KMS-11 (cell line): Measurements from ENCODE around the gene GPR68.
"Not testable (repeated sequence)": the region's sequence is repeated elsewhere in the genome, so short reads cannot be mapped to it uniquely, and the experiment has no call there.

ENCODE experiments used
- H2AFZ ChIP-seq: fragments of 200-600 bp; sonication (generic); 2 replicates; pipeline ENCODE4 v1.6.1; 2016; ENCODE audit warnings: antibody characterized with exemption, mixed run types, low read depth
- H3K27ac ChIP-seq: fragments of 200-600 bp; sonication (generic); 2 replicates; pipeline ENCODE4 v1.6.1; 2016; ENCODE audit warnings: mild to moderate bottlenecking, mixed run types
- H3K27me3 ChIP-seq: fragments of 200-600 bp; sonication (generic); 2 replicates; pipeline ENCODE4 v1.6.1; 2017; ENCODE audit warnings: mild to moderate bottlenecking, low read depth, mixed run types, moderate library complexity; ENCODE audit not compliant: insufficient read depth
- H3K36me3 ChIP-seq: fragments of 200-600 bp; sonication (generic); 2 replicates; pipeline ENCODE4 v1.6.1; 2017; ENCODE audit warnings: mild to moderate bottlenecking, mixed run types; ENCODE audit not compliant: insufficient read depth
- H3K4me1 ChIP-seq: fragments of 200-600 bp; sonication (generic); 2 replicates; pipeline ENCODE4 v1.6.1; 2016; ENCODE audit warnings: mild to moderate bottlenecking, low read depth, mixed run types; ENCODE audit not compliant: poor library complexity, severe bottlenecking
- H3K4me2 ChIP-seq: fragments of 200-600 bp; sonication (generic); 2 replicates; pipeline ENCODE4 v1.7.0; 2016; ENCODE audit warnings: mild to moderate bottlenecking, mixed run types
- H3K4me3 ChIP-seq: fragments of 200-600 bp; sonication (generic); IDR thresholded peaks from 2 replicates; pipeline ENCODE4 v1.6.1; 2017; ENCODE audit warnings: low read depth, low read length, mixed read lengths; ENCODE audit not compliant: insufficient read depth
- H3K79me2 ChIP-seq: fragments of 200-600 bp; sonication (generic); 2 replicates; pipeline ENCODE4 v1.6.1; 2016; ENCODE audit warnings: low read depth, mixed run types; ENCODE audit not compliant: insufficient read depth
- H3K9ac ChIP-seq: fragments of 200-600 bp; sonication (generic); 2 replicates; pipeline ENCODE4 v1.6.1; 2016; ENCODE audit warnings: mild to moderate bottlenecking, mixed run types
- H4K20me1 ChIP-seq: fragments of 200-600 bp; sonication (generic); 2 replicates; pipeline ENCODE4 v1.6.1; 2016; ENCODE audit warnings: mild to moderate bottlenecking, mixed run types; ENCODE audit not compliant: insufficient read depth
- TF ChIP-seq, protein P1 (sequence below): fragments of 200-600 bp; sonication (generic); conservative IDR thresholded peaks from 2 replicates; pipeline ENCODE4 v1.6.1; 2017; ENCODE audit warnings: low read depth, mild to moderate bottlenecking, antibody characterized with exemption, low read length, moderate library complexity, mixed read lengths

Gene GPR68

DNA sequence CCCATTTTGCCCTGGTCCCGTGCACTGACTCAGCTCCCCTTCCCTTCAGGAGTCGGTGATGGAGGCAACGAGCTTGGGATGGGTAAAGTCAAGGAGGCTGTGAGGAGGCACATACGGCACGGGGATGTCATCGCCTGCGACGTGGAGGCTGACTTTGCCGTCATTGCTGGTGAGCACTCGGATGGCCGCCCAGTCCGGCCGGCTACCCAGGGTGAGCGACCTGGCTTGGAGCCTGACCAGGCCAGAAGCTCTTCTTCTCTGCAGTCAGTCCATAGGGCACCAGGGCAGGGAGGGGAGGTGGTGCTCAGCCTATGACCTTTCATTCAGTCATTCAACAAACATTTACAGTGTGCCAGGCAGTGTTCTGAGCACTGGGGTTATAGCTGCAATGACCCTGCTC lies 39.8 kb downstream of the GPR68 start:
- H3K27ac ChIP-seq = no peak overlapping the region
- H3K4me3 ChIP-seq = no peak overlapping the region
- no peak overlapping the region for H3K4me2 ChIP-seq
- H3K9ac ChIP-seq = no peak overlapping the region
- no peaks in the 10 kb centered on the region for H3K4me1 ChIP-seq
- H3K27me3 ChIP-seq = no peaks in the 10 kb centered on the region
- no peaks in the 10 kb centered on the region for H3K36me3 ChIP-seq
- no peak overlapping the region for H2AFZ ChIP-seq
- TF ChIP-seq, protein P1, sequence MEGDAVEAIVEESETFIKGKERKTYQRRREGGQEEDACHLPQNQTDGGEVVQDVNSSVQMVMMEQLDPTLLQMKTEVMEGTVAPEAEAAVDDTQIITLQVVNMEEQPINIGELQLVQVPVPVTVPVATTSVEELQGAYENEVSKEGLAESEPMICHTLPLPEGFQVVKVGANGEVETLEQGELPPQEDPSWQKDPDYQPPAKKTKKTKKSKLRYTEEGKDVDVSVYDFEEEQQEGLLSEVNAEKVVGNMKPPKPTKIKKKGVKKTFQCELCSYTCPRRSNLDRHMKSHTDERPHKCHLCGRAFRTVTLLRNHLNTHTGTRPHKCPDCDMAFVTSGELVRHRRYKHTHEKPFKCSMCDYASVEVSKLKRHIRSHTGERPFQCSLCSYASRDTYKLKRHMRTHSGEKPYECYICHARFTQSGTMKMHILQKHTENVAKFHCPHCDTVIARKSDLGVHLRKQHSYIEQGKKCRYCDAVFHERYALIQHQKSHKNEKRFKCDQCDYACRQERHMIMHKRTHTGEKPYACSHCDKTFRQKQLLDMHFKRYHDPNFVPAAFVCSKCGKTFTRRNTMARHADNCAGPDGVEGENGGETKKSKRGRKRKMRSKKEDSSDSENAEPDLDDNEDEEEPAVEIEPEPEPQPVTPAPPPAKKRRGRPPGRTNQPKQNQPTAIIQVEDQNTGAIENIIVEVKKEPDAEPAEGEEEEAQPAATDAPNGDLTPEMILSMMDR = no peak
- no peaks in the 10 kb centered on the region for H3K79me2 ChIP-seq
- no peaks in the 10 kb centered on the region for H4K20me1 ChIP-seq

DNA sequence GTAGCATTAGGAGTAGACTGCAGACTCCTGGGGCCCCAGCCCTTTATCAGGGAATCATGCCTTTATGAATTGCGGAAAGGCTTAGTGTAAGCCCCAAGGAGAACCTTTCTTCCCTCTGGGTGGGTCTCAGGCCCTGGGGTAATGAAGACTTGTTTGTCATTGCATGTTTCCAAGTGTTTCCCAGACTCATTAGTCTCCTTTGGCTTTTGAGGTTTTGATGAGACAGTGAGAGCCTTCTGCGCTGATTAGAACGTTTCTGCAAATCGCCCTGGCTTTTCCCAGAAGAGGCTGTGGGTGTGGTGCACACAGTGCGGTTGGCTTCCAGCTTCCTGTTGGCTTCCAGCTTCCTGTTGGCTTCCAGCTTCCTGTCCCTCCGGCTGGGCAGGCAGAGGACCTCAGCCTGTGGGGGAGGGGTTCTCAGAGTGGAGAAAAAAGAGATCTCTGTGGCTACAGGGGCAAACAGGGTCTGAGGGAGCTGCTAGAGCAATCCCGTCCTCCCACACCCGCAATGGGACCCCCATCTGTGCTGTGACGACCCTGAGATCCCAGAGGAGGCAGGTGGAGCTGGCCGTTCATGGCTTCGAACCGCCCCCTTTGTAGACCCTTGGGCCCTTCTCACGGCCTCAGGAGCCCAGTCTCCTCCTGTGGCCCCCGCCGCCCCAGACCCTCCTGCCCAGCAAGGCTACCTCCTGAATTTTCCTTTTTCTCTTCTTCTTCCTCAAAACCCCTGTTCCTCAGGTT lies 42.1 kb downstream of the GPR68 start:
- Histone ChIP-seq H3K36me3 (no peaks in the 10 kb centered on the region), H3K27me3 (no peaks in the 10 kb centered on the region), H3K4me2 (no peak overlapping the region), H4K20me1 (no peaks in the 10 kb centered on the region), H3K27ac (no peak overlapping the region), H3K79me2 (no peaks in the 10 kb centered on the region), H3K4me1 (peaks cover 18% of the 10 kb centered on the region), H3K9ac (no peak overlapping the region), H3K4me3 (no peak overlapping the region), H2AFZ (no peak overlapping the region)
- TF ChIP-seq, protein P1 = no peak

DNA sequence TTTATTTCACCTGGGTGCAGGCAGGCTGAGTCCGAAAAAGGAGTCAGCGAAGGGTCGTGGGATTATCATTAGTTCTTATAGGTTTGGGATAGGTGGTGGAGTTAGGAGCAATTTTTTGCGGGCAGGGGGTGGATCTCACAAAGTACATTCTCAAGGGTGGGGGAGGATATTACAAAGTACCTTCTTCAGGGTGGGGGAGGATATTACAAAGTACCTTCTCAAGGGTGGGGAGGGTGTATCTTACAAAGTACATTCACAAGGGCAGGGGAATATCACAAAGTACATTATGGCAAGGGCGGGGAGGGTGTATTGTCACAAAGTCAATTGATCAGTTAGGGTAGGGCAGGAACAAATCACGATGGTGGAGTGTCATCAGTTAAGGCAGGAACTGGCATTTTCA lies 43.7 kb downstream of the GPR68 start:
- H3K36me3 ChIP-seq, H3K4me3 ChIP-seq, H3K27ac ChIP-seq, H3K4me2 ChIP-seq, H3K27me3 ChIP-seq, H3K79me2 ChIP-seq, H4K20me1 ChIP-seq, H3K9ac ChIP-seq, H2AFZ ChIP-seq: not testable (repeated sequence)
- peaks cover 34% of the 10 kb centered on the region for H3K4me1 ChIP-seq

DNA sequence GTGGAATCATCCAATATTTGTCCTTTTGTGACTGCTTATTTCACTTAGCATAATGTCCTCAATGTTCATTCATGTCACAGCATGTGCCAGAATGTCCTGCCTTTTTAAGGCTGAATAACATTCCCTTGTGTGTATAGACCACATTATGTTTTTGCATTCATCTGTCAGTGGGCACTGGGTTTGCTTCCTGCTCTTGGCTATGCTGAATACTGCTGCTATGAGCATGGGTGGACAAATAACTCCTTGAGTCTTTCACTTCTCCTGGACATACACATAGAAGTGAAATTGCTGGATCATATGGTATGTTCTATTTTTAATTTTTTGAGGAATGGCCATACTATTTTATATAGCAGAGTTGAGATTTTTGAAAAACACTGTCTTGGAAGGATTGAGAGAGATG lies 46.9 kb downstream of the GPR68 start:
- no peaks in the 10 kb centered on the region for H3K36me3 ChIP-seq
- no peaks in the 10 kb centered on the region for H4K20me1 ChIP-seq
- H3K4me2 ChIP-seq = peak overlapping the region; percentile 63; the same call in 1 of the 2 replicates
- H3K4me1 ChIP-seq = peaks cover 46% of the 10 kb centered on the region
- H3K4me3 ChIP-seq = no peak overlapping the region
- no peak overlapping the region for H2AFZ ChIP-seq
- no peaks in the 10 kb centered on the region for H3K79me2 ChIP-seq
- no peak overlapping the region for H3K9ac ChIP-seq
- TF ChIP-seq, protein P1 = no peak
- H3K27ac ChIP-seq = peak overlapping the region; percentile 73
- no peaks in the 10 kb centered on the region for H3K27me3 ChIP-seq

DNA sequence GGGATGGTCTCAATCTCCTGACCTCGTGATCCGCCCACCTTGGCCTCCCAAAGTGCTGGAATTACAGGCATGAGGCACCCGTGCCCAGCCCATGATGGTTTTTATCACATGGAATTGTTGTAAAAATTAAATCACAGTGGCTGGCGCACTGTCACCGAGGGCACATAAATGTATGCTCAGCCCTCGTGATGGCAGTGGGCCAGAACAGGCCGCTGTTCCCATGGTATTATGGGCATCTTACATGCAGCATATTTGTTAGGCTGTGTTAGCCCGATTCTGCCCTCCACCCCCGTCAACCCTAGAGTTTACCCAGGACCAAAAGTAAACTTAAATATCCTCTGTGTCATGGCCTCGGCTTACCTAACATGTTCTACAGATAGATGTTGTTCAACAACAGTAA lies 48.6 kb downstream of the GPR68 start:
- Histone ChIP-seq H3K4me3 (no peak overlapping the region), H4K20me1 (no peaks in the 10 kb centered on the region), H3K4me2 (peak overlapping the region; percentile 63; the same call in 1 of the 2 replicates), H3K4me1 (peaks cover 46% of the 10 kb centered on the region), H3K9ac (no peak overlapping the region), H3K79me2 (no peaks in the 10 kb centered on the region), H3K27ac (peak overlapping the region; percentile 73; the same call in 1 of the 2 replicates), H3K27me3 (no peaks in the 10 kb centered on the region), H2AFZ (no peak overlapping the region), H3K36me3 (no peaks in the 10 kb centered on the region)
- TF ChIP-seq, protein P1 = no peak
